ENCODE data around the gene LDOC1. TPM values are rescaled to one million over a fixed set of nuclear protein-coding genes. Genes with fewer than 3 reads are reported as not detected.
"Not testable (repeated sequence)": the region's sequence is repeated elsewhere in the genome, so short reads cannot be mapped to it uniquely, and the experiment has no call there.

Gene LDOC1
- polyA plus RNA-seq (2013) = 21.7 TPM

DNA sequence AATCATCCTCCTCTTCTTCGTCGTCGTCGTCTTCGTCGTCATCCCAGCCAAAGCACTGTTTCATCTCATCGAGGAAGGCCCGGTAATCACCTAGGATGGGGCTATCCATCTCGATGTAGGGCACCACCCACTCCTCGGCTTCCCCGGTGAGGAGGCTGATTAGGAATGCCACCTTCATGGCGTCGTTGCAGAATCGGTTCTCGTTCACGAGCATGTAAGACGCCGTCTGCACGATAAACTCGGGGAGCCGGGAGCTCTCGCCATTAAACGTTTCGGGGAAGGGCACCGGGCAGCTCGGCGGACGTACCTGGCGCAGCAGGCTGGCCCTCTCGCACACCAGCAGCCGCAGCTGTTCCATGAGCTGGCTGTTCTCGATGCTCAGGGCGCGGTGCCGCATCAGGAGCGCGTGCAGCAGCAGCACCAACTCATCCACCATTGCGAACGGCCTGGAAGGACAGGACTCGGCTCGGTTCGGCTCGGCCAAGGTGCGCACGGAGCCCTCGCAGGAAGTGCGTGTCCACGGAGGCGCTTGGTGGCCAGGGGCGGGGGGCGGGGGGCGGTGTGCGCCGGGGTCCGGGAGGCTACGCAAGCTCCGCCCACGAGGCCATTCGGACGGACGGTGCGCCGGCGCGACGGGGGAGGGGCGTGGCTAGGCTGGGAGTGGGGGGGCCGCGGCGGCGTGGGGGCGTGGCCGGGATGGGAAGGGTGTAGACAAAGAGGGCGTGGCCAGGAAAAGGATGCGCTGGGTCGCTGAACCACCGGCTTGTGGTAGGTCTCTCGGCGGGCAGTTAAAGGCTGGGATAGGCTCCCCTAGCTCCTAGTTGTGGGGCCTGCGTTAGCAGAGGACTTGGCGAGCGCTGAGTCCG is at the start of gene LDOC1:
LDOC1 (minus strand) TSS at position 544 of the 866 bp plus-strand sequence; CDS start at position 436, 108 bp downstream.
- Histone ChIP-seq H3K36me3 (ENCODE audit: control insufficient read depth in 4 of 4, insufficient read depth in 4 of 4, low read length in 3 of 4) (no peaks in the 10 kb centered on the region), H3K9me3 (ENCODE audit: control extremely low read depth in 1 of 5, control insufficient read depth in 4 of 5, insufficient read depth in 2 of 5, low read depth in 1 of 5, low read length in 4 of 5) (no peaks in the 10 kb centered on the region), H3K27me3 (replicated peaks in 2 of 5; ENCODE audit: control insufficient read depth in 4 of 5, insufficient read depth in 5 of 5, low read length in 4 of 5) (no peaks in the 10 kb centered on the region), H3K4me1 (ENCODE audit: control extremely low read depth in 1 of 4, control insufficient read depth in 4 of 4, insufficient read depth in 4 of 4, low read length in 3 of 4) (peaks cover 0 to 13% (median 2%) of the 10 kb centered on the region in 4 experiments), H3K27ac (ENCODE audit: insufficient read depth in 1 of 2, low read depth in 1 of 2, low read length in 2 of 2, poor library complexity in 1 of 2, severe bottlenecking in 2 of 2) (no peak within 1 kb of the TSS), H3K4me3 (ENCODE audit: control insufficient read depth in 1 of 7, extremely low read depth in 1 of 7, insufficient read depth in 4 of 7, low read depth in 2 of 7, low read length in 6 of 7) (peak within 1 kb of the TSS; percentile 41 to 82 (median 58))
- ChIA-PET POLR2A (no interaction called here), CTCF (no interaction called here)
- peak; percentile 64 to 79 (median 78) for DNase-seq
- 34% methylated on average over 72 of the region's 83 CpGs for WGBS (ENCODE audit: insufficient coverage)

DNA sequence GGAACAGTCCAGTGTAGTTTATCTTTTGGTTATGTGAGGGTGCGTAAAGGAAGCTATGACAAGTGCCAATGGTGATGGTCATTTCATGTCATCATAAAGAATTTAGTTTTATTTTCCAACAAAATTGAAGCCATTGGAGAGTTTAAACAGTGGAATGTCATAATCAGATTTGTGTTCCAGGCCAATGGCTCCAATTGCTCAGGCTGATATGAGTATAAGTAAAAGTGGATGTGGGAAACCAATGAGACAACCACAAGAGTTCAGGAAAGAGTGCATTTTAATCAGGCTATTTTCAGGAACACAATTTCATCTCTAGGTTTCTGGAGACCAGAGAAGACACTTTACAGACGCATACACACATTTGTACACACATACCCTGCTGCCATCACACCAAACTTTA is 44.7 kb upstream of the LDOC1 start:
- ChIA-PET POLR2A (no interaction called here), CTCF (no interaction called here)
- WGBS (ENCODE audit: insufficient coverage) = no CpG with 5 or more reads among the region's 2 CpGs
- H3K4me1 ChIP-seq (ENCODE audit: control extremely low read depth in 1 of 4, control insufficient read depth in 4 of 4, insufficient read depth in 4 of 4, low read length in 3 of 4) = no peaks in the 10 kb centered on the region
- no peaks in the 10 kb centered on the region for H3K9me3 ChIP-seq (ENCODE audit: control extremely low read depth in 1 of 5, control insufficient read depth in 4 of 5, insufficient read depth in 2 of 5, low read depth in 1 of 5, low read length in 4 of 5)
- no peak overlapping the region for H3K4me3 ChIP-seq (ENCODE audit: control insufficient read depth in 1 of 7, extremely low read depth in 1 of 7, insufficient read depth in 4 of 7, low read depth in 2 of 7, low read length in 6 of 7)
- DNase-seq = no peak
- H3K27me3 ChIP-seq (replicated peaks in 2 of 5; ENCODE audit: control insufficient read depth in 4 of 5, insufficient read depth in 5 of 5, low read length in 4 of 5) = no peaks in the 10 kb centered on the region
- no peaks in the 10 kb centered on the region for H3K36me3 ChIP-seq (ENCODE audit: control insufficient read depth in 4 of 4, insufficient read depth in 4 of 4, low read length in 3 of 4)
- no peak overlapping the region for H3K27ac ChIP-seq (ENCODE audit: insufficient read depth in 1 of 2, low read depth in 1 of 2, low read length in 2 of 2, poor library complexity in 1 of 2, severe bottlenecking in 2 of 2)

DNA sequence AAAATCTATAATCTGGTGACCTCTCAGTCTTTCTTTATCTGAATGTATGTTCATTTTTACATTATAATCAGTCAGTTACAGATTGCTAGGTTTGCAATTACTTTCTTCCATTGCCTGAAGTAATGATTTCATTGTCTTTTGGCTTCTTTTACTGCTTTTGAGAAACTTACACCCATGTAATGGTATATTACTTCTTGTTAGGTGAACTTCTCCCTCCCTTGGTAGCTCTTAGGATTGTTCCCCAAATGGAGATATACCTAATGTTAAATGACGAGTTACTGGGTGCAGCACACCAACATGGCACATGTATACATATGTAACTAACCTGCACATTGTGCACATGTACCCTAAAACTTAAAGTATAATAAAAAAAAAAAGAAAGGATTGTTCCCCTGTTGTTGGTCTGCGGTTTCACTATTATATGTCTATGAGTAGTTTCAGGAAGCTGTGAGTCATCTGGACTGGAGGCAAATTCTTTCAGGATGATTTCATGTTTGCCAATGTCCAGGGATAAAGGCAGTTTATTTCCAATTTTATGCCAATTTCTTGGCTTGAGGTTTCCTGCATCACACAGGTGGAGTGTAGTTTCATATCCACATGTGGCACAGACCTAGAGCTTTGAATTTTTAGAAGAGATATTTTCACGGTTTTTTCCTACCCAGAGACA is 43.5 kb upstream of the LDOC1 start:
- 52% methylated on average over 2 of the region's 3 CpGs for WGBS (ENCODE audit: insufficient coverage)
- CTCF ChIA-PET = no interaction called here
- DNase-seq = peak in 1 of 3 donors; percentile 0

DNA sequence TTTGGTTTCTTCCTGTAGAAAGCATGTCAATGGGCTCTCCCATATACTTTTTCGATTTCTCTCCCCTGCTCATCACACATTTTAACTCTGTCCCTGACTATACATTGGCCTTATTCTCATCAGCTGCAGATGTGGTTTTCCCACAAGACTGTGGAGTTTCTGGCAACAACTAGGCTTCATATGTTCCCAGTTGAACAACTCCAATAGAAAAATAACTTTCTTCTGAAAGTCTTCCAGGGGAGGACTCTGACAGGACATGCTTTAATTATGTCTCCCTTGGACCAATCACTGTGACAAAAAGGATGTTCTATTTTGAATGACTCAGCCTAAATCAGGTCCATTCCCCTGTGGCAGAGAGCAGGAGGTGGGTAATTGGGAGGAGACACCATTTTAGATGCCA is 37.3 kb upstream of the LDOC1 start:
- POLR2A ChIA-PET = no interaction called here
- H3K9me3 ChIP-seq (ENCODE audit: control extremely low read depth in 1 of 5, control insufficient read depth in 4 of 5, insufficient read depth in 2 of 5, low read depth in 1 of 5, low read length in 4 of 5) = no peaks in the 10 kb centered on the region
- no peaks in the 10 kb centered on the region for H3K36me3 ChIP-seq (ENCODE audit: control insufficient read depth in 4 of 4, insufficient read depth in 4 of 4, low read length in 3 of 4)
- H3K4me1 ChIP-seq (ENCODE audit: control extremely low read depth in 1 of 4, control insufficient read depth in 4 of 4, insufficient read depth in 4 of 4, low read length in 3 of 4) = no peaks in the 10 kb centered on the region
- H3K27me3 ChIP-seq (replicated peaks in 2 of 5; ENCODE audit: control insufficient read depth in 4 of 5, insufficient read depth in 5 of 5, low read length in 4 of 5) = no peaks in the 10 kb centered on the region
- no peak for DNase-seq
- CTCF ChIA-PET = no interaction called here
- 93% methylated on average over 1 of the region's 1 CpG for WGBS (ENCODE audit: insufficient coverage)
- H3K4me3 ChIP-seq (ENCODE audit: control insufficient read depth in 1 of 7, extremely low read depth in 1 of 7, insufficient read depth in 4 of 7, low read depth in 2 of 7, low read length in 6 of 7) = no peak overlapping the region
- no peak overlapping the region for H3K27ac ChIP-seq (ENCODE audit: insufficient read depth in 1 of 2, low read depth in 1 of 2, low read length in 2 of 2, poor library complexity in 1 of 2, severe bottlenecking in 2 of 2)

More for the DNA sequence above, 43.5 kb upstream of the LDOC1 start:
- Histone ChIP-seq H3K9me3 (ENCODE audit: control extremely low read depth in 1 of 5, control insufficient read depth in 4 of 5, insufficient read depth in 2 of 5, low read depth in 1 of 5, low read length in 4 of 5) (no peaks in the 10 kb centered on the region), H3K36me3 (ENCODE audit: control insufficient read depth in 4 of 4, insufficient read depth in 4 of 4, low read length in 3 of 4) (no peaks in the 10 kb centered on the region), H3K27ac (ENCODE audit: insufficient read depth in 1 of 2, low read depth in 1 of 2, low read length in 2 of 2, poor library complexity in 1 of 2, severe bottlenecking in 2 of 2) (no peak overlapping the region), H3K4me3 (ENCODE audit: control insufficient read depth in 1 of 7, extremely low read depth in 1 of 7, insufficient read depth in 4 of 7, low read depth in 2 of 7, low read length in 6 of 7) (no peak overlapping the region), H3K27me3 (replicated peaks in 2 of 5; ENCODE audit: control insufficient read depth in 4 of 5, insufficient read depth in 5 of 5, low read length in 4 of 5) (no peaks in the 10 kb centered on the region), H3K4me1 (ENCODE audit: control extremely low read depth in 1 of 4, control insufficient read depth in 4 of 4, insufficient read depth in 4 of 4, low read length in 3 of 4) (no peaks in the 10 kb centered on the region)
- POLR2A ChIA-PET = no interaction called here

DNA sequence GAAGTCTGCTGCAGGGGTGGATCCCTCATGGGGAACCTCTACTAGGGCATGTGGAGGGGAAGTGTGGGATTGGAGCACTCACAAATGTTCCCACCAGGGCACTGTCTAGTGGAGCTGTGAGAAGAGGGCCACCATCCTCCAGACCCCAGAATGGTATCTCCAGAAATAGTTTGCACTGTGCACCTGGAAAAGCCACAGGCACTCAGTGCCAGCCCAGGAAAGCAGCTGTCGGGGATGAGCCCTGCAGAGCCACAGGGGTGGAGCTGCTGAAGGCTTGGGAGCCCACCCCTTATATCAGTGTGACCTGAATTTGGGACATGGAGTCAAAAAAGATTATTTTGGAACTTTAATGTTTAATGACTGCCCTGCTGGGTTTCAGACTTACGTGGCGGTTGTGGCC is 25.0 kb upstream of the LDOC1 start:
- Histone ChIP-seq H3K27me3 (replicated peaks in 2 of 5; ENCODE audit: control insufficient read depth in 4 of 5, insufficient read depth in 5 of 5, low read length in 4 of 5) (no peaks in the 10 kb centered on the region), H3K4me3 (ENCODE audit: control insufficient read depth in 1 of 7, extremely low read depth in 1 of 7, insufficient read depth in 4 of 7, low read depth in 2 of 7, low read length in 6 of 7) (no peak overlapping the region), H3K27ac (ENCODE audit: insufficient read depth in 1 of 2, low read depth in 1 of 2, low read length in 2 of 2, poor library complexity in 1 of 2, severe bottlenecking in 2 of 2) (no peak overlapping the region), H3K36me3 (ENCODE audit: control insufficient read depth in 4 of 4, insufficient read depth in 4 of 4, low read length in 3 of 4) (no peaks in the 10 kb centered on the region), H3K9me3 (ENCODE audit: control extremely low read depth in 1 of 5, control insufficient read depth in 4 of 5, insufficient read depth in 2 of 5, low read depth in 1 of 5, low read length in 4 of 5) (peaks cover 0 to 2% (median 0%) of the 10 kb centered on the region in 5 experiments), H3K4me1 (ENCODE audit: control extremely low read depth in 1 of 4, control insufficient read depth in 4 of 4, insufficient read depth in 4 of 4, low read length in 3 of 4) (no peaks in the 10 kb centered on the region)
- CTCF ChIA-PET = no interaction called here
- DNase-seq = no peak
- POLR2A ChIA-PET = no interaction called here
- WGBS (ENCODE audit: insufficient coverage) = no CpG with 5 or more reads among the region's 3 CpGs

DNA sequence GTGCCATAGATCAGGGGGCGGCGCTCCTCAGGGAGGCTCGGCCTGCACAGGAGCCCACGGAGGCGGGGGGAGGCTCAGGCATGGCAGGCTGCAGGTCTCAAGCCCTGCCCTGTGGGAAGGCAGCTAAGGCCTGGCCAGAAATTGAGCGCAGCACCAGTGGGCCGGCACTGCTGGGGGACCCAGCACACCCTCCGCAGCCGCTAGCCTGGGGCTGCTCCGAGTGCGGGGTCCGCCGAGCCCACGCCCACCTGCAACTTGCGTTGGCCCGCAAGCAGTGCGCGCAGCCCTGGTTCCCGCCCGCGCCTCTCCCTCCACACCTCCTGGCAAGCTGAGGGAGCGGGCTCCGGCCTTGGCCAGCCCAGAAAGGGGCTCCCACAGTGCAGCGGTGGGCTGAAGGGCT is 11.6 kb upstream of the LDOC1 start:
- POLR2A ChIA-PET; DNase-seq; H3K27ac ChIP-seq (ENCODE audit: insufficient read depth in 1 of 2, low read depth in 1 of 2, low read length in 2 of 2, poor library complexity in 1 of 2, severe bottlenecking in 2 of 2); H3K4me1 ChIP-seq (ENCODE audit: control extremely low read depth in 1 of 4, control insufficient read depth in 4 of 4, insufficient read depth in 4 of 4, low read length in 3 of 4); H3K27me3 ChIP-seq (replicated peaks in 2 of 5; ENCODE audit: control insufficient read depth in 4 of 5, insufficient read depth in 5 of 5, low read length in 4 of 5); H3K9me3 ChIP-seq (ENCODE audit: control extremely low read depth in 1 of 5, control insufficient read depth in 4 of 5, insufficient read depth in 2 of 5, low read depth in 1 of 5, low read length in 4 of 5); CTCF ChIA-PET; H3K36me3 ChIP-seq (ENCODE audit: control insufficient read depth in 4 of 4, insufficient read depth in 4 of 4, low read length in 3 of 4); H3K4me3 ChIP-seq (ENCODE audit: control insufficient read depth in 1 of 7, extremely low read depth in 1 of 7, insufficient read depth in 4 of 7, low read depth in 2 of 7, low read length in 6 of 7): not testable (repeated sequence)
- 95% methylated on average over 8 of the region's 24 CpGs for WGBS (ENCODE audit: insufficient coverage)

DNA sequence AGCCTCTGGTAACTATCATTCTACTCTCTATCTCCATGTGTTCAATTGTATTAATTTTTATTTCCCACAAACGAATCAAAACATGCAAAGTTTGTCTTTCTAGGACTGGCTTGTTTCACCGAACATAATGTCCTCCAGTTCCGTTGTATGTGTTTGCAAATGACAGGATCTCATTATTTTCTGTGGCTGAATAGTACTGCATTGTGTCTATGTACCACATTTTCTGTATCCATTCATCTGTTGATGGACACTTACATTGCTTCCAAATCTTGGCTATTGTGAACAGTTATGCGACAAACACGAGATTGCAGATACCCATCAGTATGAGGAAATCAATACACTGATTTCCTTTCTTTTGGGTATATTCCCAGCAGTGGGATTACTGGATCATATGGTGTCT is 8.4 kb upstream of the LDOC1 start:
- H3K4me3 ChIP-seq (ENCODE audit: control insufficient read depth in 1 of 7, extremely low read depth in 1 of 7, insufficient read depth in 4 of 7, low read depth in 2 of 7, low read length in 6 of 7) = no peak overlapping the region
- no peak for DNase-seq
- no peaks in the 10 kb centered on the region for H3K9me3 ChIP-seq (ENCODE audit: control extremely low read depth in 1 of 5, control insufficient read depth in 4 of 5, insufficient read depth in 2 of 5, low read depth in 1 of 5, low read length in 4 of 5)
- 93% methylated on average over 3 of the region's 5 CpGs for WGBS (ENCODE audit: insufficient coverage)
- no peak overlapping the region for H3K27ac ChIP-seq (ENCODE audit: insufficient read depth in 1 of 2, low read depth in 1 of 2, low read length in 2 of 2, poor library complexity in 1 of 2, severe bottlenecking in 2 of 2)
- no peaks in the 10 kb centered on the region for H3K36me3 ChIP-seq (ENCODE audit: control insufficient read depth in 4 of 4, insufficient read depth in 4 of 4, low read length in 3 of 4)
- POLR2A ChIA-PET = no interaction called here
- peaks cover 0 to 2% (median 0%) of the 10 kb centered on the region in 4 experiments for H3K4me1 ChIP-seq (ENCODE audit: control extremely low read depth in 1 of 4, control insufficient read depth in 4 of 4, insufficient read depth in 4 of 4, low read length in 3 of 4)
- CTCF ChIA-PET = no interaction called here
- H3K27me3 ChIP-seq (replicated peaks in 2 of 5; ENCODE audit: control insufficient read depth in 4 of 5, insufficient read depth in 5 of 5, low read length in 4 of 5) = no peaks in the 10 kb centered on the region
